Stomach (tissue), 4 donors: ENCODE data around the gene RNF6.

Experiments used
- EP300 ChIP-seq: sonication (generic); formaldehyde crosslinking; IDR thresholded peaks from one replicate; pipeline ENCODE4 v1.6.1; 2017; ENCODE audit warnings: antibody characterized with exemption
- POLR2A ChIP-seq, 4 donors: fragments of 450-650 bp; IDR thresholded peaks; one replicate each; pipeline ENCODE4 v1.6.1; 2016; ENCODE audit warnings: antibody characterized with exemption in 4 of 4, control low read depth in 2 of 4, mild to moderate bottlenecking in 1 of 4, moderate library complexity in 1 of 4
- POLR2AphosphoS5 ChIP-seq, 3 donors: sonication (generic); formaldehyde crosslinking; IDR thresholded peaks; one replicate each; pipeline ENCODE4 v1.6.1; 2016; ENCODE audit warnings: antibody characterized with exemption in 3 of 3
- TF ChIP-seq, protein P1 (sequence below), 7 experiments: fragments of 450-650 bp in 4 of 7; fragments of 200-600 bp in 3 of 7; sonication (generic) in 3 of 7; IDR thresholded peaks; one replicate each; pipeline ENCODE4 v1.5.1; 2016 to 2019; ENCODE audit warnings: antibody characterized with exemption in 7 of 7, control low read depth in 2 of 7, mild to moderate bottlenecking in 1 of 7

- TF ChIP-seq, protein P1, sequence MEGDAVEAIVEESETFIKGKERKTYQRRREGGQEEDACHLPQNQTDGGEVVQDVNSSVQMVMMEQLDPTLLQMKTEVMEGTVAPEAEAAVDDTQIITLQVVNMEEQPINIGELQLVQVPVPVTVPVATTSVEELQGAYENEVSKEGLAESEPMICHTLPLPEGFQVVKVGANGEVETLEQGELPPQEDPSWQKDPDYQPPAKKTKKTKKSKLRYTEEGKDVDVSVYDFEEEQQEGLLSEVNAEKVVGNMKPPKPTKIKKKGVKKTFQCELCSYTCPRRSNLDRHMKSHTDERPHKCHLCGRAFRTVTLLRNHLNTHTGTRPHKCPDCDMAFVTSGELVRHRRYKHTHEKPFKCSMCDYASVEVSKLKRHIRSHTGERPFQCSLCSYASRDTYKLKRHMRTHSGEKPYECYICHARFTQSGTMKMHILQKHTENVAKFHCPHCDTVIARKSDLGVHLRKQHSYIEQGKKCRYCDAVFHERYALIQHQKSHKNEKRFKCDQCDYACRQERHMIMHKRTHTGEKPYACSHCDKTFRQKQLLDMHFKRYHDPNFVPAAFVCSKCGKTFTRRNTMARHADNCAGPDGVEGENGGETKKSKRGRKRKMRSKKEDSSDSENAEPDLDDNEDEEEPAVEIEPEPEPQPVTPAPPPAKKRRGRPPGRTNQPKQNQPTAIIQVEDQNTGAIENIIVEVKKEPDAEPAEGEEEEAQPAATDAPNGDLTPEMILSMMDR (IDR thresholded peaks at IDR 0.05): no peak
- TF ChIP-seq POLR2AphosphoS5 (IDR thresholded peaks at IDR 0.05) (no peak), POLR2A (IDR thresholded peaks at IDR 0.05) (no peak), EP300 (no peak)
Measured at GRCh38 chr13:26222520-26223046, 469 bp upstream of the RNF6 start.
